ENCODE measurements around the gene CKAP2. TPM values are rescaled to one million over a fixed set of nuclear protein-coding genes. Genes with fewer than 3 reads are reported as not detected.
A peak's percentile ranks its signal among the peaks of the same experiment; 100 is the strongest.

Gene CKAP2
- total RNA-seq, 1 donor: 15.9 TPM

GRCh38 chr13:52446265-52446664 is 9.0 kb upstream of the CKAP2 start:
- H4K20me1 ChIP-seq (ENCODE audit: insufficient read depth, low read length): peaks cover 13% of the 10 kb centered on the region
- no peak overlapping the region for H2AFZ ChIP-seq (ENCODE audit: low read length)
- peaks cover 81% of the 10 kb centered on the region for H3K79me2 ChIP-seq (ENCODE audit: insufficient read depth, low read length)
- H3K27ac ChIP-seq (ENCODE audit: low read depth, low read length): no peak overlapping the region
- H3K27me3 ChIP-seq (ENCODE audit: insufficient read depth, low read length): no peaks in the 10 kb centered on the region
- H3K9me3 ChIP-seq (ENCODE audit: low read depth, low read length): no peaks in the 10 kb centered on the region
- H3K36me3 ChIP-seq (ENCODE audit: insufficient read depth, low read length): peaks cover 17% of the 10 kb centered on the region
- H3K4me3 ChIP-seq (ENCODE audit: insufficient read depth, low read length): no peak overlapping the region
- no peak overlapping the region for H3K4me2 ChIP-seq (ENCODE audit: insufficient read depth, low read length)
- peaks cover 21% of the 10 kb centered on the region for H3K4me1 ChIP-seq (ENCODE audit: insufficient read depth, low read length)
- DNase-seq (ENCODE audit: insufficient read length, low spot score, missing footprints): no peak
- TF ChIP-seq CTCF (IDR thresholded peaks at IDR 0.05; ENCODE audit: extremely low read depth, low read depth, low read length): no peak

- H2AFZ ChIP-seq (ENCODE audit: low read length): no peak overlapping the region
- peaks cover 13% of the 10 kb centered on the region for H4K20me1 ChIP-seq (ENCODE audit: insufficient read depth, low read length)
- no peaks in the 10 kb centered on the region for H3K9me3 ChIP-seq (ENCODE audit: low read depth, low read length)
- peaks cover 6% of the 10 kb centered on the region for H3K36me3 ChIP-seq (ENCODE audit: insufficient read depth, low read length)
- peak overlapping the region; percentile 39 for H3K27ac ChIP-seq (ENCODE audit: low read depth, low read length)
- H3K4me2 ChIP-seq (ENCODE audit: insufficient read depth, low read length): no peak overlapping the region
- no peaks in the 10 kb centered on the region for H3K27me3 ChIP-seq (ENCODE audit: insufficient read depth, low read length)
- peaks cover 21% of the 10 kb centered on the region for H3K4me1 ChIP-seq (ENCODE audit: insufficient read depth, low read length)
- no peak overlapping the region for H3K4me3 ChIP-seq (ENCODE audit: insufficient read depth, low read length)
- H3K79me2 ChIP-seq (ENCODE audit: insufficient read depth, low read length): peaks cover 70% of the 10 kb centered on the region
- DNase-seq (ENCODE audit: insufficient read length, low spot score, missing footprints): no peak
- TF ChIP-seq CTCF (IDR thresholded peaks at IDR 0.05; ENCODE audit: extremely low read depth, low read depth, low read length): no peak
These were observed 7.9 kb upstream of the CKAP2 start for GRCh38 chr13:52447354-52447753.

- H3K79me2 ChIP-seq (ENCODE audit: insufficient read depth, low read length): peaks cover 64% of the 10 kb centered on the region
- H3K27ac ChIP-seq (ENCODE audit: low read depth, low read length): peak overlapping the region; percentile 39
- H3K4me2 ChIP-seq (ENCODE audit: insufficient read depth, low read length): peak overlapping the region; percentile 92
These were observed 7.3 kb upstream of the CKAP2 start for GRCh38 chr13:52447815-52448552.

More at GRCh38 chr13:52447815-52448552, 7.3 kb upstream of the CKAP2 start:
- H3K9me3 ChIP-seq (ENCODE audit: low read depth, low read length): no peaks in the 10 kb centered on the region
- peak; percentile 84 for DNase-seq (ENCODE audit: insufficient read length, low spot score, missing footprints)
- H3K4me3 ChIP-seq (ENCODE audit: insufficient read depth, low read length): no peak overlapping the region
- H3K27me3 ChIP-seq (ENCODE audit: insufficient read depth, low read length): no peaks in the 10 kb centered on the region
- no peak for TF ChIP-seq CTCF (IDR thresholded peaks at IDR 0.05; ENCODE audit: extremely low read depth, low read depth, low read length)
- peaks cover 21% of the 10 kb centered on the region for H3K4me1 ChIP-seq (ENCODE audit: insufficient read depth, low read length)
- peaks cover 13% of the 10 kb centered on the region for H4K20me1 ChIP-seq (ENCODE audit: insufficient read depth, low read length)
- peaks cover 5% of the 10 kb centered on the region for H3K36me3 ChIP-seq (ENCODE audit: insufficient read depth, low read length)
- H2AFZ ChIP-seq (ENCODE audit: low read length): no peak overlapping the region

Measured in osteoblast (primary cell).